HepG2 (cell line): Measurements from ENCODE around the gene GALR2. TPM values are rescaled to one million over a fixed set of nuclear protein-coding genes. Genes with fewer than 3 reads are reported as not detected.
A peak's percentile ranks its signal among the peaks of the same experiment; 100 is the strongest.

Experiments used
- BCLAF1 ChIP-seq: fragments of 450-650 bp; IDR thresholded peaks from 2 replicates; pipeline ENCODE4 v1.6.1; 2017; ENCODE audit warnings: mild to moderate bottlenecking
- DDIT3 ChIP-seq: sonication (generic); formaldehyde crosslinking; IDR thresholded peaks from 2 replicates; pipeline ENCODE4 v1.4.0; 2020; ENCODE audit warnings: mild to moderate bottlenecking, missing genetic modification reagents
- ETV6 ChIP-seq: sonication (generic); formaldehyde crosslinking; conservative IDR thresholded peaks from 2 replicates; pipeline ENCODE4 v1.4.0; 2020; ENCODE audit warnings: missing genetic modification reagents
- FLYWCH1 ChIP-seq: sonication (generic); formaldehyde crosslinking; IDR thresholded peaks from 2 replicates; pipeline ENCODE4 v1.8.1; 2023; ENCODE audit warnings: mild to moderate bottlenecking, missing genetic modification reagents
- KAT8 ChIP-seq: IDR thresholded peaks from 2 replicates; pipeline ENCODE4 v1.6.1; 2016; ENCODE audit warnings: missing genetic modification reagents, missing compliant biosample characterization
- KDM1A ChIP-seq: IDR thresholded peaks from 2 replicates; pipeline ENCODE4 v1.6.1; 2016; ENCODE audit warnings: missing compliant biosample characterization
- MIER3 ChIP-seq: IDR thresholded peaks from 2 replicates; pipeline ENCODE4 v1.6.1; 2016; ENCODE audit warnings: missing compliant biosample characterization, borderline replicate concordance
- PRDM4 ChIP-seq: sonication (generic); formaldehyde crosslinking; IDR thresholded peaks from 2 replicates; pipeline ENCODE4 v1.9.0; 2021; ENCODE audit warnings: missing genetic modification reagents, borderline replicate concordance
- SALL1 ChIP-seq: sonication (generic); formaldehyde crosslinking; IDR thresholded peaks from 2 replicates; pipeline ENCODE4 v1.8.0; 2022; ENCODE audit warnings: mild to moderate bottlenecking, missing genetic modification reagents
- SOX13 ChIP-seq, 3 experiments: fragments of 450-650 bp in 1 of 3; sonication (generic) in 1 of 3; formaldehyde crosslinking in 1 of 3; IDR thresholded peaks in 2 of 3; conservative IDR thresholded peaks in 1 of 3; 2 replicates each; pipeline versions ENCODE4 v1.5.0 to v1.6.1; 2016 to 2020; ENCODE audit warnings: antibody characterized with exemption in 1 of 3, mild to moderate bottlenecking in 1 of 3, missing compliant biosample characterization in 1 of 3, missing genetic modification reagents in 1 of 3, moderate library complexity in 1 of 3
- WIZ ChIP-seq: sonication (generic); formaldehyde crosslinking; IDR thresholded peaks from 2 replicates; pipeline ENCODE4 v1.5.1; 2020; ENCODE audit warnings: mild to moderate bottlenecking, missing genetic modification reagents
- YEATS4 ChIP-seq: sonication (generic); formaldehyde crosslinking; IDR thresholded peaks from 2 replicates; pipeline ENCODE4 v1.4.0; 2020; ENCODE audit warnings: missing genetic modification reagents, borderline replicate concordance
- ZNF232 ChIP-seq: sonication (generic); formaldehyde crosslinking; IDR thresholded peaks from 2 replicates; pipeline ENCODE4 v1.4.0; 2020; ENCODE audit warnings: missing genetic modification reagents, borderline replicate concordance
- polyA plus RNA-seq, 8 experiments: library from polyadenylated mRNA; depleted of rRNA in 3 of 8; stranded (reverse) in 7 of 8; unstranded in 1 of 8; fragments of >200 nt; fragmentation: Illumina TruSeq in 4 of 8; extraction: Trizol in 4 of 8; gene quantifications; 2 replicates each; pipeline versions ENCODE4 v1.2.1 to v1.2.3, GENCODE V29; 2011 to 2016; ENCODE audit warnings: low read depth in 4 of 8, missing spikeins in 1 of 8, mixed read lengths in 1 of 8; ENCODE audit not compliant: insufficient read depth in 1 of 8
- total RNA-seq, 5 experiments: library from RNA; depleted of rRNA; stranded (reverse); fragments of >200 nt; fragmentation: Illumina TruSeq; extraction: Trizol; gene quantifications; 2 replicates each; pipeline ENCODE4 v1.2.3, GENCODE V29; 2016; ENCODE audit warnings: low read depth in 1 of 5
- TF ChIP-seq, protein P1 (sequence below): sonication (generic); formaldehyde crosslinking; IDR thresholded peaks from 2 replicates; pipeline ENCODE4 v1.4.0; 2020; ENCODE audit warnings: missing genetic modification reagents, borderline replicate concordance
- TF ChIP-seq, protein P2 (sequence below): sonication (generic); formaldehyde crosslinking; IDR thresholded peaks from 2 replicates; pipeline ENCODE4 v1.5.0; 2020; ENCODE audit warnings: mild to moderate bottlenecking, missing genetic modification reagents, borderline replicate concordance

Gene GALR2
- total and polyA plus RNA-seq, 2 of the 13 experiments (the other 11 are each of a cell fraction or from before 2014, with no cell fraction given) = 0.48 to 0.58 TPM

- TF ChIP-seq BCLAF1 = no peak
- TF ChIP-seq YEATS4 (CRISPR knock-in tag) = peak; percentile 69; the same call in 1 of the 2 replicates
- TF ChIP-seq FLYWCH1 (CRISPR knock-in tag) = no peak
- no peak for TF ChIP-seq PRDM4
- TF ChIP-seq WIZ (CRISPR knock-in tag) = no peak
- no peak for TF ChIP-seq SOX13 (IDR thresholded peaks at IDR 0.05)
- TF ChIP-seq SOX13 (CRISPR knock-in tag; conservative IDR thresholded peaks at IDR 0.05 in 1 of 2, IDR thresholded peaks at IDR 0.05 in 1 of 2) = no peak
- TF ChIP-seq, protein P1, sequence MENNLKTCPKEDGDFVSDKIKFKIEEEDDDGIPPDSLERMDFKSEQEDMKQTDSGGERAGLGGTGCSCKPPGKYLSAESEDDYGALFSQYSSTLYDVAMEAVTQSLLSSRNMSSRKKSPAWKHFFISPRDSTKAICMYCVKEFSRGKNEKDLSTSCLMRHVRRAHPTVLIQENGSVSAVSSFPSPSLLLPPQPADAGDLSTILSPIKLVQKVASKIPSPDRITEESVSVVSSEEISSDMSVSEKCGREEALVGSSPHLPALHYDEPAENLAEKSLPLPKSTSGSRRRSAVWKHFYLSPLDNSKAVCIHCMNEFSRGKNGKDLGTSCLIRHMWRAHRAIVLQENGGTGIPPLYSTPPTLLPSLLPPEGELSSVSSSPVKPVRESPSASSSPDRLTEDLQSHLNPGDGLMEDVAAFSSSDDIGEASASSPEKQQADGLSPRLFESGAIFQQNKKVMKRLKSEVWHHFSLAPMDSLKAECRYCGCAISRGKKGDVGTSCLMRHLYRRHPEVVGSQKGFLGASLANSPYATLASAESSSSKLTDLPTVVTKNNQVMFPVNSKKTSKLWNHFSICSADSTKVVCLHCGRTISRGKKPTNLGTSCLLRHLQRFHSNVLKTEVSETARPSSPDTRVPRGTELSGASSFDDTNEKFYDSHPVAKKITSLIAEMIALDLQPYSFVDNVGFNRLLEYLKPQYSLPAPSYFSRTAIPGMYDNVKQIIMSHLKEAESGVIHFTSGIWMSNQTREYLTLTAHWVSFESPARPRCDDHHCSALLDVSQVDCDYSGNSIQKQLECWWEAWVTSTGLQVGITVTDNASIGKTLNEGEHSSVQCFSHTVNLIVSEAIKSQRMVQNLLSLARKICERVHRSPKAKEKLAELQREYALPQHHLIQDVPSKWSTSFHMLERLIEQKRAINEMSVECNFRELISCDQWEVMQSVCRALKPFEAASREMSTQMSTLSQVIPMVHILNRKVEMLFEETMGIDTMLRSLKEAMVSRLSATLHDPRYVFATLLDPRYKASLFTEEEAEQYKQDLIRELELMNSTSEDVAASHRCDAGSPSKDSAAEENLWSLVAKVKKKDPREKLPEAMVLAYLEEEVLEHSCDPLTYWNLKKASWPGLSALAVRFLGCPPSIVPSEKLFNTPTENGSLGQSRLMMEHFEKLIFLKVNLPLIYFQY (CRISPR knock-in tag) = no peak
- TF ChIP-seq, protein P2, sequence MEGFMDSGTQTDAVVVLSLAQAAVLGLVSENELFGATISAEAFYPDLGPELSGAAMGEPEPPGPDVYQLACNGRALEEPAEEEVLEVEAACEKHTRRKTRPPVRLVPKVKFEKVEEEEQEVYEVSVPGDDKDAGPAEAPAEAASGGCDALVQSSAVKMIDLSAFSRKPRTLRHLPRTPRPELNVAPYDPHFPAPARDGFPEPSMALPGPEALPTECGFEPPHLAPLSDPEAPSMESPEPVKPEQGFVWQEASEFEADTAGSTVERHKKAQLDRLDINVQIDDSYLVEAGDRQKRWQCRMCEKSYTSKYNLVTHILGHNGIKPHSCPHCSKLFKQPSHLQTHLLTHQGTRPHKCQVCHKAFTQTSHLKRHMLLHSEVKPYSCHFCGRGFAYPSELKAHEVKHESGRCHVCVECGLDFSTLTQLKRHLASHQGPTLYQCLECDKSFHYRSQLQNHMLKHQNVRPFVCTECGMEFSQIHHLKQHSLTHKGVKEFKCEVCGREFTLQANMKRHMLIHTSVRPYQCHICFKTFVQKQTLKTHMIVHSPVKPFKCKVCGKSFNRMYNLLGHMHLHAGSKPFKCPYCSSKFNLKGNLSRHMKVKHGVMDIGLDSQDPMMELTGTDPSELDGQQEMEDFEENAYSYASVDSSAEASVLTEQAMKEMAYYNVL (CRISPR knock-in tag) = no peak
- 0 out of 2 replicates have a peak, but pooled peaks have one; percentile 64 for TF ChIP-seq ZNF232 (CRISPR knock-in tag)
- no peak for TF ChIP-seq MIER3 (CRISPR knock-in tag)
- TF ChIP-seq KAT8 = peak; percentile 55
- TF ChIP-seq SALL1 = peak; percentile 72
- no peak for TF ChIP-seq ETV6
- no peak for TF ChIP-seq KDM1A (CRISPR knock-in tag)
- TF ChIP-seq DDIT3 (CRISPR knock-in tag) = no peak
Observed at GRCh38 chr17:76027159-76027839, 47.3 kb upstream of the GALR2 start, which contains the start of gene EVPL (continued).
